A549 (cell line): Measurements from ENCODE around the gene ARL6IP6. TPM values are rescaled to one million over a fixed set of nuclear protein-coding genes. Genes with fewer than 3 reads are reported as not detected.
"Not testable (repeated sequence)": the region's sequence is repeated elsewhere in the genome, so short reads cannot be mapped to it uniquely, and the experiment has no call there.

ENCODE experiments used
- ATAC-seq, 2 experiments: fragments of 200-7000 bp in 1 of 2; fragments of >200 bp in 1 of 2; cut with Nextera tagmentation in 1 of 2; cut with Tn5 transposase in 1 of 2; 3 replicates each; pipeline versions ENCODE4 v1.8.0 to v1.9.1; 2018 to 2020; ENCODE audit warnings: mild to moderate bottlenecking in 1 of 2, moderate library complexity in 1 of 2
- CTCF ChIA-PET: fragments of 300-600 bp; sonication (Branson Sonifier 250); formaldehyde crosslinking; extraction: SDS; loops from one replicate; lab custom pipeline; 2021; ENCODE audit warnings: antibody characterized with exemption, inconsistent platforms; lab: Yijun Ruan, JAX
- POLR2A ChIA-PET: fragments of 350-600 bp; formaldehyde crosslinking; extraction: SDS; loops from one replicate; lab custom pipeline; 2021; ENCODE audit warnings: antibody characterized with exemption, inconsistent platforms; lab: Yijun Ruan, JAX
- DNase-seq, 2 experiments: peaks; one replicate each; pipeline versions ENCODE4 v3.0.0 to v3.0.0-alpha.2; 2011 to 2016; ENCODE audit warnings: low read depth in 1 of 2, low spot score in 1 of 2
- FAIRE-seq: peaks from 2 replicates; lab custom pipeline; 2011; peaks lifted over from hg19 to GRCh38; lab: Jason Lieb, UNC
- H3K27ac ChIP-seq, 2 experiments: fragments of >200 bp; sonication (Bioruptor Twin); formaldehyde crosslinking; 3 replicates each; pipeline ENCODE4 v1.5.1; 2016 to 2017
- H3K4me1 ChIP-seq: fragments of >200 bp; sonication (Bioruptor Twin); formaldehyde crosslinking; 3 replicates; pipeline ENCODE4 v1.6.1; 2016
- H3K4me2 ChIP-seq: fragments of >200 bp; sonication (Bioruptor Twin); formaldehyde crosslinking; 3 replicates; pipeline ENCODE4 v1.6.1; 2016
- H3K4me3 ChIP-seq: fragments of >200 bp; sonication (Bioruptor Twin); formaldehyde crosslinking; 3 replicates; pipeline ENCODE4 v1.5.1; 2016
- H3K9me3 ChIP-seq: fragments of >200 bp; sonication (Bioruptor Twin); formaldehyde crosslinking; 3 replicates; pipeline ENCODE4 v1.6.1; 2016
- BHLHE40 ChIP-seq: IDR thresholded peaks from 2 replicates; pipeline ENCODE4 v1.6.1; 2012; ENCODE audit warnings: low read depth, low read length, inconsistent platforms
- CHD4 ChIP-seq: fragments of 200-600 bp; sonication (generic); IDR thresholded peaks from 2 replicates; pipeline ENCODE4 v1.6.1; 2016; ENCODE audit warnings: antibody characterized with exemption, mild to moderate bottlenecking, borderline replicate concordance
- FOSL2 ChIP-seq, 2 experiments: fragments of 450-650 bp in 1 of 2; fragments of >200 bp in 1 of 2; sonication (Bioruptor Twin) in 1 of 2; formaldehyde crosslinking; IDR thresholded peaks; 2 replicates each; pipeline versions ENCODE4 v1.5.0 to v1.6.1; 2016 to 2020; ENCODE audit warnings: mild to moderate bottlenecking in 1 of 2, moderate library complexity in 1 of 2
- FOXS1 ChIP-seq: fragments of 250-450 bp; sonication (Bioruptor Pico); IDR thresholded peaks from 2 replicates; pipeline ENCODE4 v1.5.0; 2020; ENCODE audit warnings: mild to moderate bottlenecking, moderate library complexity
- GATA3 ChIP-seq: IDR thresholded peaks from 2 replicates; pipeline ENCODE4 v1.6.1; 2012; ENCODE audit warnings: borderline replicate concordance
- HEYL ChIP-seq: fragments of 250-450 bp; sonication (Bioruptor Pico); IDR thresholded peaks from 2 replicates; pipeline ENCODE4 v1.8.0; 2021; ENCODE audit warnings: mild to moderate bottlenecking, moderate library complexity
- HOXB13 ChIP-seq: fragments of 250-450 bp; sonication (Bioruptor Pico); IDR thresholded peaks from 2 replicates; pipeline ENCODE4 v1.5.0; 2020; ENCODE audit warnings: low read depth, mild to moderate bottlenecking, moderate library complexity
- HOXB5 ChIP-seq: fragments of 250-450 bp; sonication (Bioruptor Pico); IDR thresholded peaks from 2 replicates; pipeline ENCODE4 v1.5.0; 2020; ENCODE audit warnings: mild to moderate bottlenecking, moderate library complexity
- KDM1A ChIP-seq: fragments of 200-600 bp; sonication (generic); IDR thresholded peaks from 2 replicates; pipeline ENCODE4 v1.6.1; 2016; ENCODE audit warnings: low read depth, mild to moderate bottlenecking
- RAD21 ChIP-seq, 2 experiments: fragments of >200 bp in 1 of 2; sonication (Bioruptor Twin) in 1 of 2; formaldehyde crosslinking in 1 of 2; IDR thresholded peaks in 1 of 2; conservative IDR thresholded peaks in 1 of 2; 2 replicates in 1 of 2; 3 replicates in 1 of 2; pipeline ENCODE4 v1.6.1; 2012 to 2018; ENCODE audit warnings: inconsistent platforms in 1 of 2
- SMC3 ChIP-seq: fragments of >200 bp; sonication (Bioruptor Twin); formaldehyde crosslinking; IDR thresholded peaks from 3 replicates; pipeline ENCODE4 v1.6.1; 2018; ENCODE audit warnings: inconsistent platforms
- ZC3H11A ChIP-seq: fragments of 450-650 bp; IDR thresholded peaks from 2 replicates; pipeline ENCODE4 v1.6.1; 2014; ENCODE audit warnings: antibody characterized with exemption, mild to moderate bottlenecking
- ZSCAN20 ChIP-seq: fragments of 250-450 bp; sonication (Bioruptor Pico); IDR thresholded peaks from 2 replicates; pipeline ENCODE4 v1.8.0; 2022; ENCODE audit warnings: mild to moderate bottlenecking, moderate library complexity
- WGBS: methylation state at CpG from one replicate; pipeline ENCODE4 v1.1.6; 2017; ENCODE audit errors: missing lambda C conversion rate; 5-methylcytosine and 5-hydroxymethylcytosine counted together
- polyA plus RNA-seq, 4 experiments: library from polyadenylated mRNA; depleted of rRNA in 3 of 4; stranded (reverse); fragments of >200 nt; fragmentation: RNase III in 1 of 4; extraction: RNeasy Plus Mini Kit Qiagen cat#74134 plus additional on column Dnase treatment in 1 of 4; gene quantifications; 2 replicates in 3 of 4; 3 replicates in 1 of 4; pipeline ENCODE4 v1.2.3, GENCODE V29; 2011 to 2017
- TF ChIP-seq, protein P1 (sequence below): fragments of >200 bp; sonication (Bioruptor Twin); formaldehyde crosslinking; IDR thresholded peaks from 3 replicates; pipeline ENCODE4 v1.6.1; 2016
- TF ChIP-seq, protein P2 (sequence below): fragments of >200 bp; sonication (Bioruptor Twin); formaldehyde crosslinking; IDR thresholded peaks from 3 replicates; pipeline ENCODE4 v1.5.1; 2016
- TF ChIP-seq, protein P3 (sequence below): IDR thresholded peaks from 2 replicates; pipeline ENCODE4 v1.6.1; 2012
- TF ChIP-seq, protein P4 (sequence below): IDR thresholded peaks from 2 replicates; pipeline ENCODE4 v1.6.1; 2012; ENCODE audit warnings: low read depth, borderline replicate concordance
- TF ChIP-seq, protein P5 (sequence below): fragments of 150-350 bp; IDR thresholded peaks from 2 replicates; pipeline ENCODE4 v1.6.1; 2014; ENCODE audit warnings: low read depth, mild to moderate bottlenecking, low read length

The ARL6IP6 gene
- polyA plus RNA-seq, 2 of the 4 experiments (the other 2 are of a cell fraction), result 28.1 to 72.7 TPM

DNA sequence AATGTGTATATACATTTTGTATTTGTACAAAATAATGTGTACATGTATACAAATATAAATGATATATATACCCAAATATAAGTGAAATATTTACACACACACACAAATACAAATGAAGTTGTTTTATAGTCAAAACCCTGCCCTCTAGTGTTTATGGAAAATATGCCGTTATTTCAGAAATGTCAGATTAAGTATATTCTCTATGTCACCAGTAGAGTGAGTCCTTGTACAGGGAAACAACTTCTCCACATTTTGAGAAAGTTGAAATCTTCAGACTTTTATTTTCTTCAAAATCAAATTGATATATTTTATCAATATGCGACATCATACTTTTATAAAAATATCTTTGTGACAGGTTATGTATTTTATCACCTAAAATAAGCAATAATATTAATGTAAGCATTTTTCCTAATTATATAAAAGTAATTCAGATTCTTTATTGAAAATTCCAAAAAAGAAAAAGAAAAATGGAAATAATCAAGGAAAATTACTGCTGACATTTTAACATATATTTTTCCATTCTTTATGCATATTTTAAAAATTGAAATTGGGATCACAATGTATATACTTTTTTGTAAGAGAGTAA, 22.4 kb downstream of the ARL6IP6 start:
- DNase-seq, result peak; percentile 26 to 72
- H3K4me3 ChIP-seq, result no peak overlapping the region
- ATAC-seq, result peak in 1 of 2 experiments; percentile 77; a peak in 3 of 6 replicates
- H3K9me3 ChIP-seq, result no peaks in the 10 kb centered on the region
- ChIA-PET POLR2A (no interaction called here), CTCF (interaction anchor here (0.6 to 1.2 kb wide), 4 partner anchors 14 to 780 kb away, joined by 3 to 5 read pairs (median 3); no protein-coding TSS in a partner anchor)
- FAIRE-seq, result no peak
- H3K4me2 ChIP-seq, result no peak overlapping the region
- H3K4me1 ChIP-seq, result no peaks in the 10 kb centered on the region
- H3K27ac ChIP-seq, result no peak overlapping the region
- TF ChIP-seq SMC3 (peak; percentile 77), HOXB13 (CRISPR knock-in tag) (no peak), HOXB5 (CRISPR knock-in tag) (no peak), ZC3H11A (no peak), GATA3 (no peak), RAD21 (conservative IDR thresholded peaks at IDR 0.05 in 1 of 2, IDR thresholded peaks at IDR 0.05 in 1 of 2) (peak; percentile 71 to 79), FOSL2 (IDR thresholded peaks at IDR 0.05) (no peak), FOSL2 (CRISPR knock-in tag; IDR thresholded peaks at IDR 0.05) (no peak), HEYL (CRISPR knock-in tag) (no peak), BHLHE40 (no peak), ZSCAN20 (CRISPR knock-in tag) (no peak), FOXS1 (no peak)
- TF ChIP-seq, protein P1, sequence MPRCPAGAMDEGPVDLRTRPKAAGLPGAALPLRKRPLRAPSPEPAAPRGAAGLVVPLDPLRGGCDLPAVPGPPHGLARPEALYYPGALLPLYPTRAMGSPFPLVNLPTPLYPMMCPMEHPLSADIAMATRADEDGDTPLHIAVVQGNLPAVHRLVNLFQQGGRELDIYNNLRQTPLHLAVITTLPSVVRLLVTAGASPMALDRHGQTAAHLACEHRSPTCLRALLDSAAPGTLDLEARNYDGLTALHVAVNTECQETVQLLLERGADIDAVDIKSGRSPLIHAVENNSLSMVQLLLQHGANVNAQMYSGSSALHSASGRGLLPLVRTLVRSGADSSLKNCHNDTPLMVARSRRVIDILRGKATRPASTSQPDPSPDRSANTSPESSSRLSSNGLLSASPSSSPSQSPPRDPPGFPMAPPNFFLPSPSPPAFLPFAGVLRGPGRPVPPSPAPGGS, result no peak
- TF ChIP-seq, protein P2, sequence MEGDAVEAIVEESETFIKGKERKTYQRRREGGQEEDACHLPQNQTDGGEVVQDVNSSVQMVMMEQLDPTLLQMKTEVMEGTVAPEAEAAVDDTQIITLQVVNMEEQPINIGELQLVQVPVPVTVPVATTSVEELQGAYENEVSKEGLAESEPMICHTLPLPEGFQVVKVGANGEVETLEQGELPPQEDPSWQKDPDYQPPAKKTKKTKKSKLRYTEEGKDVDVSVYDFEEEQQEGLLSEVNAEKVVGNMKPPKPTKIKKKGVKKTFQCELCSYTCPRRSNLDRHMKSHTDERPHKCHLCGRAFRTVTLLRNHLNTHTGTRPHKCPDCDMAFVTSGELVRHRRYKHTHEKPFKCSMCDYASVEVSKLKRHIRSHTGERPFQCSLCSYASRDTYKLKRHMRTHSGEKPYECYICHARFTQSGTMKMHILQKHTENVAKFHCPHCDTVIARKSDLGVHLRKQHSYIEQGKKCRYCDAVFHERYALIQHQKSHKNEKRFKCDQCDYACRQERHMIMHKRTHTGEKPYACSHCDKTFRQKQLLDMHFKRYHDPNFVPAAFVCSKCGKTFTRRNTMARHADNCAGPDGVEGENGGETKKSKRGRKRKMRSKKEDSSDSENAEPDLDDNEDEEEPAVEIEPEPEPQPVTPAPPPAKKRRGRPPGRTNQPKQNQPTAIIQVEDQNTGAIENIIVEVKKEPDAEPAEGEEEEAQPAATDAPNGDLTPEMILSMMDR, result peak; percentile 93
- TF ChIP-seq, protein P3, sequence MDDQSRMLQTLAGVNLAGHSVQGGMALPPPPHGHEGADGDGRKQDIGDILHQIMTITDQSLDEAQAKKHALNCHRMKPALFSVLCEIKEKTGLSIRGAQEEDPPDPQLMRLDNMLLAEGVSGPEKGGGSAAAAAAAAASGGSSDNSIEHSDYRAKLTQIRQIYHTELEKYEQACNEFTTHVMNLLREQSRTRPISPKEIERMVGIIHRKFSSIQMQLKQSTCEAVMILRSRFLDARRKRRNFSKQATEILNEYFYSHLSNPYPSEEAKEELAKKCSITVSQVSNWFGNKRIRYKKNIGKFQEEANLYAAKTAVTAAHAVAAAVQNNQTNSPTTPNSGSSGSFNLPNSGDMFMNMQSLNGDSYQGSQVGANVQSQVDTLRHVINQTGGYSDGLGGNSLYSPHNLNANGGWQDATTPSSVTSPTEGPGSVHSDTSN, result no peak
- 4% methylated on average over 2 of the region's 2 CpGs for WGBS

DNA sequence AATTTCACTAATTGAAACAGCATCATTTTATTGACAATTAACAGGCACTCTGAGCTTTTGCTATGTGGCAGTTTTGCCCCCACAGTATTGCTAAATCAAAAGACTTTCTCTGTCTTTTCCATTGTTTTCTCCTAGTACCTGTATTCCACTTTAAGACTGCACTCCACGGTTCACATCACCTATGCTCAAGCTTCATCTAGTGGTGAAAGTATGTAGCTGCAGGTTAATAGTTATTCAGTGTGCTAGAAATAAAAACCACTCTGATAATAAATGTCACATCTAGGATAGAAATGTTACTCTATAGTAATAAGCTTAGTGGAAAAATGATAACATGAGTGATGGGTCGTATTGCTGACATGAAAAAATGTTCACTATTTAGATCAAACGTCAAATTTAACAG, 24.6 kb downstream of the ARL6IP6 start:
- ChIA-PET POLR2A (interaction anchor here (2.5 kb wide), 1 partner anchor 26 kb away, joined by 13 read pairs; the partner anchor contains the start of gene PRPF40A), CTCF (interaction anchor here (0.6 to 1.9 kb wide), 12 partner anchors 9 to 1324 kb away, joined by 3 to 7 read pairs (median 3); partner anchors contain the start of gene STAM2)
- ATAC-seq, result peak; percentile 89 to 90
- no peaks in the 10 kb centered on the region for H3K4me1 ChIP-seq
- H3K4me2 ChIP-seq, result no peak overlapping the region
- H3K4me3 ChIP-seq, result no peak overlapping the region
- no peak overlapping the region for H3K27ac ChIP-seq
- FAIRE-seq, result no peak
- DNase-seq, result peak; percentile 19 to 34
- WGBS, result 25% methylated on average over 3 of the region's 3 CpGs
- H3K9me3 ChIP-seq, result no peaks in the 10 kb centered on the region
- TF ChIP-seq RAD21 (conservative IDR thresholded peaks at IDR 0.05 in 1 of 2, IDR thresholded peaks at IDR 0.05 in 1 of 2), result peak; percentile 26 to 48; a peak in 3 of 5 replicates
- TF ChIP-seq CHD4, result no peak
- TF ChIP-seq, protein P4, sequence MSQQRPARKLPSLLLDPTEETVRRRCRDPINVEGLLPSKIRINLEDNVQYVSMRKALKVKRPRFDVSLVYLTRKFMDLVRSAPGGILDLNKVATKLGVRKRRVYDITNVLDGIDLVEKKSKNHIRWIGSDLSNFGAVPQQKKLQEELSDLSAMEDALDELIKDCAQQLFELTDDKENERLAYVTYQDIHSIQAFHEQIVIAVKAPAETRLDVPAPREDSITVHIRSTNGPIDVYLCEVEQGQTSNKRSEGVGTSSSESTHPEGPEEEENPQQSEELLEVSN, result no peak
- TF ChIP-seq KDM1A, result no peak
- TF ChIP-seq, protein P2, result peak; percentile 42
- TF ChIP-seq, protein P5, sequence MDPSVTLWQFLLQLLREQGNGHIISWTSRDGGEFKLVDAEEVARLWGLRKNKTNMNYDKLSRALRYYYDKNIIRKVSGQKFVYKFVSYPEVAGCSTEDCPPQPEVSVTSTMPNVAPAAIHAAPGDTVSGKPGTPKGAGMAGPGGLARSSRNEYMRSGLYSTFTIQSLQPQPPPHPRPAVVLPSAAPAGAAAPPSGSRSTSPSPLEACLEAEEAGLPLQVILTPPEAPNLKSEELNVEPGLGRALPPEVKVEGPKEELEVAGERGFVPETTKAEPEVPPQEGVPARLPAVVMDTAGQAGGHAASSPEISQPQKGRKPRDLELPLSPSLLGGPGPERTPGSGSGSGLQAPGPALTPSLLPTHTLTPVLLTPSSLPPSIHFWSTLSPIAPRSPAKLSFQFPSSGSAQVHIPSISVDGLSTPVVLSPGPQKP, result no peak

DNA sequence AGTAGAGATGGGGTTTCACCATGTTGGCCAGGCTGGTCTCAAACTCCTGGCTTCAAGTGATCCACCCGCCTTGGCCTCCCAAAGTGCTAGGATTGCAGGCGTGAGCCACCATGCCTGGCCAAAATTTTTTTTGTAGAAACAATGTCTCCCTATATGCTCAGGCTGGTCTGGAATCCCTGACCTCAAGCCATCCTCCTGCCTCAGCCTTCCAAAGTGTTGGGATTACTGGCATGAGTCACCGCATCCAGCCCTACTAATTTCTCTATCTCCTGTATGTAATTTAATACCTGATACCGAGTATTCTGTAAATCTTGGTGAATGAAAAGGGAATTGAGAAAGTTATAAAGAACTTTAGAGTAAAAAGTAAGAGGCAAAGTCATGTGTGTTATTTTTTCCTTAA, 29.3 kb downstream of the ARL6IP6 start:
- 87% methylated on average over 4 of the region's 4 CpGs for WGBS
- CTCF ChIA-PET, H3K4me2 ChIP-seq, H3K4me1 ChIP-seq, H3K9me3 ChIP-seq, DNase-seq, FAIRE-seq, ATAC-seq, H3K27ac ChIP-seq, POLR2A ChIA-PET, H3K4me3 ChIP-seq: not testable (repeated sequence)
